GM19239 (cell line): ENCODE data around the gene DLK1.

Experiments used
- DNase-seq: peaks from one replicate; pipeline ENCODE4 v3.0.0; 2011; ENCODE audit warnings: low spot score; ENCODE audit not compliant: insufficient read length
- FAIRE-seq: peaks from 2 replicates; lab custom pipeline; 2011; peaks lifted over from hg19 to GRCh38; lab: Jason Lieb, UNC

Gene DLK1

DNA sequence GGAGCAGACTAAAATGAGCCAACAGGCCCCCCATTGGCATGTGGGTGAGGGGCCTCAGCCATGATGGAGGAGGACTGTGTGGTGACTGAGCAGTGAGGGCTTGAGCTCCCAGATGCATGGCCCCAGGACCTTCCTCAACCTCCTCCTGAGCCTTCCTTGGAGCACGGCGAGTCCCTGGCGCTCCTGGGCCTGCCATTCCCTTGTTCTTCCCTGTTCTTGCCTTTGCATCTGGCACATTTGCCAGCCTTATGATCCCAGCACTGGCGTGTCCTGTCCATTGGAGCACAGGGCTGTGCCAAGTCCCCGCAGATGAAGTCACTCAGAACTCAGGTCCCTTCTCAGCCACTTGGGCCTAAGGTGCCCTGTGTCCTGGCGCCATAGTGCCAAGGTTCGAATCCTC is 58.9 kb downstream of the DLK1 start:
- DNase-seq (no peak), FAIRE-seq (no peak)

- no peak for DNase-seq
- FAIRE-seq: no peak
Measured at GRCh38 chr14:100786131-100786530, 59.4 kb downstream of the DLK1 start.

- no peak for FAIRE-seq
Measured at GRCh38 chr14:100786576-100787219, 60.0 kb downstream of the DLK1 start.

DNA sequence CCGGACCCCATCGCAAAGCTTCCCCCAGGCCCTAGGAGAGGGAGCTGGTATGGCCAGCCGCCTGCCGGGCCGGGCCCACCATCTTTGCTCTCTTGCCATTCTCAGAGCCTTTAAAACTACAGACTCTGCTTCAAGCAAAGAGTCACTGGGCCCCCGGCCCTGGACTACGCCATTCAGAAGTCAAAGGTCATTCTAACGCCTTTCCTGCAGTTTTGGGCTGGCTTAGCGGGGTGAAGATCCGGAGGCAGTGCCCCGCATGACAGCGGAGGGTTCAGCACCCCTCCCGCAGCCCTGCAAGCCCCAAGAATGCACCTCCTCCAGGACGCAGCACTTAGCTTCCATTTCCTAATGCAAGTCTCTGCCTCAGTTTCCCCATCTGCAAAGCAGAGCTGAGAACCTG is 61.0 kb downstream of the DLK1 start:
- DNase-seq: no peak
- no peak for FAIRE-seq

More at GRCh38 chr14:100786576-100787219, 60.0 kb downstream of the DLK1 start:
- DNase-seq: no peak
